H1 (cell line): ENCODE data around the gene PRDM15. TPM values are rescaled to one million over a fixed set of nuclear protein-coding genes. Genes with fewer than 3 reads are reported as not detected.

Source experiments
- HDAC6 ChIP-seq: IDR thresholded peaks from one replicate; pipeline ENCODE4 v1.7.1; 2012; ENCODE audit warnings: low read depth, mild to moderate bottlenecking, inconsistent platforms, low read length, moderate library complexity
- KDM1A ChIP-seq: fragments of 200-600, 300-600 bp; sonication (generic); IDR thresholded peaks from 2 replicates; pipeline ENCODE4 v1.7.1; 2016; ENCODE audit warnings: mild to moderate bottlenecking, low read length, borderline replicate concordance
- NRF1 ChIP-seq: IDR thresholded peaks from 2 replicates; pipeline ENCODE4 v1.6.1; 2011; ENCODE audit warnings: mild to moderate bottlenecking, low read depth, low read length, improper control_type of control experiment
- polyA plus RNA-seq, 7 experiments: library from polyadenylated mRNA; depleted of rRNA in 3 of 7; stranded (reverse) in 5 of 7; unstranded in 2 of 7; fragments of >200 nt in 5 of 7; fragments of 200-250 nt in 2 of 7; gene quantifications; 1 replicate in 5 of 7; 2 replicates in 1 of 7; 4 replicates in 1 of 7; pipeline versions ENCODE4 v1.2.1 to v1.2.3, GENCODE V29; 2011 to 2013; ENCODE audit warnings: missing spikeins in 2 of 7, mixed read lengths in 2 of 7
- small RNA-seq: library from polyadenylated mRNA; stranded (forward); fragments of <200 nt; extraction: miRNeasy Mini kit (QIAGEN cat#:217004); gene quantifications from one replicate; pipeline ENCODE3, GENCODE V24; 2013; ENCODE audit not compliant: insufficient read depth
- total RNA-seq: library from RNA; stranded (reverse); fragmentation: NEBNext Ultra II Directional; extraction: Animal tissue kit (Norgen Biotek cat#: 25700); gene quantifications from 2 replicates; pipeline ENCODE4 v1.2.1, GENCODE V29; 2021

The PRDM15 gene
- total and polyA plus RNA-seq, 2 of the 8 experiments (the other 6 are each of a cell fraction or from before 2014, with no cell fraction given), result 9.7 to 10.5 TPM

DNA sequence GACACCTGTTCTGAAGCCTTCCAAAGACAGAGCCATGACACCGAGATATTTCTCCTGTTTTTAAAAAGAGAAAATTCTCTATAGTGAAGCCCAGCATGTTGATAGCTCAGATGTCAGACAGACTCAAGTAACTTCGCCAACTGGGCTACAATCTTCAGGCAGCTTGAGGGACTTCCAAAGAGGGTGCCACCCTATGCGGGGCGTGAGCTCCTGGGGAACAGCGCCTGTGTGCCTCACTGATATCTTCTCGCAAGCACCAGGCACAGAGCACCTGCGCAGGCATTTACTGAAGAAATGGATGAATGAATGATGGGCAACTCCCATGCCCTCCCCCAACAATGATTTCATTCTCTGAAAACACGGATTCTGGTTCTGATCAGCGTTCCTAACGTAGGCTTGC lies 129.9 kb downstream of the PRDM15 start (continued):
- no peak for TF ChIP-seq NRF1
- no peak for TF ChIP-seq HDAC6
- TF ChIP-seq KDM1A, result no peak
- TF ChIP-seq, all 59 proteins: peak for 0

Small RNA genes within 50 kb of the gene (small RNA-seq; reads per million reads assigned to genes)
- gene RF00334, result not detected

Other genes starting within 250 kb of the PRDM15 start
- gene RIPK4, start 112.3 kb downstream of the PRDM15 start, total RNA-seq, result 4.5 and 5.6 TPM in 2 replicates
- 2.7 and 4.5 TPM in 2 replicates for gene RIPK4, start 112.3 kb downstream of the PRDM15 start, polyA plus RNA-seq (2011; rRNA removed)
- gene C2CD2, start 74.7 kb upstream of the PRDM15 start, total RNA-seq, result 12.4 and 13.0 TPM in 2 replicates
- gene C2CD2, start 74.7 kb upstream of the PRDM15 start, polyA plus RNA-seq (2011; rRNA removed), result 10.4 and 10.7 TPM in 2 replicates
- 16.2 and 17.8 TPM in 2 replicates for gene ZBTB21, start 131.0 kb upstream of the PRDM15 start, total RNA-seq
- 3.9 and 4.0 TPM in 2 replicates for gene ZBTB21, start 131.0 kb upstream of the PRDM15 start, polyA plus RNA-seq (2011; rRNA removed)
- gene UMODL1, start 192.0 kb upstream of the PRDM15 start, total RNA-seq, result not detected in 2 replicates
- gene UMODL1, start 192.0 kb upstream of the PRDM15 start, polyA plus RNA-seq (2011; rRNA removed), result 0.02 TPM in 1 of 2 replicates, not detected in the other